ENCODE measurements around the gene BUD31. TPM values are rescaled to one million over a fixed set of nuclear protein-coding genes. Genes with fewer than 3 reads are reported as not detected.

The BUD31 gene
- total and polyA plus RNA-seq, 9 of the 15 experiments (the other 6 are each of a cell fraction or from before 2014, with no cell fraction given): 105 to 342 (median 247) TPM

DNA sequence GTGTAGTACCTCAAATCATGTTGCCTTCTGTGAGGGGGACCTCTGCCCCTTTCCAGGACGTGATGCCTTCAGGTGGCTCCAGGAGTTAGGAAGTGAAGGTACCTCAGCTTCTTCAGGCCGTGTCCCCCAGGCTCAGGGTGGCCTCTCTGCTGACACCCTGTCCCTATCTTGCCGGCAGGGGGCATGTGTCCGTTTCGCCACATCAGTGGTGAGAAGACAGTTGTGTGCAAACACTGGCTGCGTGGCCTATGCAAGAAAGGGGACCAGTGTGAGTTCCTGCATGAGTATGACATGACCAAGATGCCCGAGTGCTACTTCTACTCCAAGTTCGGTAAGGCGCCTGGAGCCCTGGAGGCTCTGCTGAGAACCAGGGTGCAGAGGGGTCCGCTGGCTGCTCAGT lies 39.2 kb downstream of the BUD31 start (continued):
- TF ChIP-seq, protein P1, sequence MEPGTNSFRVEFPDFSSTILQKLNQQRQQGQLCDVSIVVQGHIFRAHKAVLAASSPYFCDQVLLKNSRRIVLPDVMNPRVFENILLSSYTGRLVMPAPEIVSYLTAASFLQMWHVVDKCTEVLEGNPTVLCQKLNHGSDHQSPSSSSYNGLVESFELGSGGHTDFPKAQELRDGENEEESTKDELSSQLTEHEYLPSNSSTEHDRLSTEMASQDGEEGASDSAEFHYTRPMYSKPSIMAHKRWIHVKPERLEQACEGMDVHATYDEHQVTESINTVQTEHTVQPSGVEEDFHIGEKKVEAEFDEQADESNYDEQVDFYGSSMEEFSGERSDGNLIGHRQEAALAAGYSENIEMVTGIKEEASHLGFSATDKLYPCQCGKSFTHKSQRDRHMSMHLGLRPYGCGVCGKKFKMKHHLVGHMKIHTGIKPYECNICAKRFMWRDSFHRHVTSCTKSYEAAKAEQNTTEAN (CRISPR knock-in tag; IDR thresholded peaks at IDR 0.05): no peak
- TF ChIP-seq MBD2 (IDR thresholded peaks at IDR 0.05; ENCODE audit: borderline replicate concordance, low read depth) (no peak), TBL1XR1 (IDR thresholded peaks at IDR 0.05; ENCODE audit: low read length in 2 of 2) (no peak), ZNF140 (CRISPR knock-in tag; IDR thresholded peaks at IDR 0.05) (no peak), MAFK (IDR thresholded peaks at IDR 0.05; ENCODE audit: low read length) (no peak), ZNF444 (CRISPR knock-in tag; IDR thresholded peaks at IDR 0.05) (no peak), ZC3H4 (CRISPR knock-in tag; IDR thresholded peaks at IDR 0.05; ENCODE audit: borderline replicate concordance) (no peak), CHD1 (IDR thresholded peaks at IDR 0.05; ENCODE audit: low read length) (no peak), TRIM28 (IDR thresholded peaks at IDR 0.05) (no peak), RCOR1 (IDR thresholded peaks at IDR 0.05; ENCODE audit: borderline replicate concordance in 1 of 2, low read depth in 2 of 2, low read length in 2 of 2) (no peak)
- TF ChIP-seq, protein P2, sequence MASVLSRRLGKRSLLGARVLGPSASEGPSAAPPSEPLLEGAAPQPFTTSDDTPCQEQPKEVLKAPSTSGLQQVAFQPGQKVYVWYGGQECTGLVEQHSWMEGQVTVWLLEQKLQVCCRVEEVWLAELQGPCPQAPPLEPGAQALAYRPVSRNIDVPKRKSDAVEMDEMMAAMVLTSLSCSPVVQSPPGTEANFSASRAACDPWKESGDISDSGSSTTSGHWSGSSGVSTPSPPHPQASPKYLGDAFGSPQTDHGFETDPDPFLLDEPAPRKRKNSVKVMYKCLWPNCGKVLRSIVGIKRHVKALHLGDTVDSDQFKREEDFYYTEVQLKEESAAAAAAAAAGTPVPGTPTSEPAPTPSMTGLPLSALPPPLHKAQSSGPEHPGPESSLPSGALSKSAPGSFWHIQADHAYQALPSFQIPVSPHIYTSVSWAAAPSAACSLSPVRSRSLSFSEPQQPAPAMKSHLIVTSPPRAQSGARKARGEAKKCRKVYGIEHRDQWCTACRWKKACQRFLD (CRISPR knock-in tag; IDR thresholded peaks at IDR 0.05): no peak
- TF ChIP-seq, protein P3, sequence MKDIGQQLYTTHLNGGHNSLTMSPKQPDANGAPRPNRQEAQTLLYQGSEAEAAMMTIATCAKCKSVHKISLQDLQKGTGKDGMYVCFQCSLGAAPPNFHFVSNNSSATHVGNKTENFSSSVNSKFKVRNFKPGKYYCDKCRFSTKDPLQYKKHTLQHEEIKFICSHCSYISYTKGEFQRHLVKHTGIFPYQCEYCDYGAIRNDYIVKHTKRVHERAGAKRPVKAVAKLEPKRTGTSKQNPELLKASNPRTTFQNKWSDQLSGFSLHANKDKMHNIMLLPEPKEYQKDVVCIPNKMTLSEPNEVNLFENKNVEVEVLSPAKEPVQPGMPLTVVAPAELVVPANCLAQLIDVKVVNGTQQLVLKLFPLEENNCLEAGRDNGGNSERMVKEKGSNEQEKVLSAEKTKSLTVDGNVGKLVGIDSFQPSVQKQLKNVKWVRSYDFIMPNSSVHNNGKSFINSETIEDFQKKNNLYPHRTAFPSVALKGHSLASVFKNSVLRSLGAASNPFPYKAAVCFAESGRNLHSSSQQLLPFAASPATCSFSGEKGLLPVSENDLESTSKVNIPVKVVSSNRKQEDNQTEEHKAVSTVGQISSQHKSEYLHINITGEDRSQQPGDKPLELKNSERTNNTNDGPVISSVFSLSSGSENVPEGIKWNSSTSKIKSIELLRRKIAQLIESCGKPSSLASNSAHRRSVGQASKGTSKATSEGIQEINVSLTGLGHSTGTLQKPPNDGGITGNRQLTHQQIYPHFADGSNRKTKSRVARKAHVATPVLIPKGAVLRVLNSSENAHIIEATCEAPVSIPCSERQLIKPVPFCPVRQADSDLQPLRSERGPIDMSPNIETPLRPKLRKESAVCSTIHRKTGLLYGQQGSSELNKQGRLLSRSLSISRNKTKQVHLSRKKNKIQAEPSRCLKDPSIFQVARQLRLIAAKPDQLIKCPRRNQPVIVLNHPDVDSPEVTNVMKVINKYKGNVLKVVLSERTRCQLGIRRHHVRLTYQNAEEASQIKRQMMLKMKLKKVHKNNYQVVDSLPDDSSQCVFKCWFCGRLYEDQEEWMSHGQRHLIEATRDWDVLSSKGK (CRISPR knock-in tag; IDR thresholded peaks at IDR 0.05): no peak
- TF ChIP-seq, protein P4, sequence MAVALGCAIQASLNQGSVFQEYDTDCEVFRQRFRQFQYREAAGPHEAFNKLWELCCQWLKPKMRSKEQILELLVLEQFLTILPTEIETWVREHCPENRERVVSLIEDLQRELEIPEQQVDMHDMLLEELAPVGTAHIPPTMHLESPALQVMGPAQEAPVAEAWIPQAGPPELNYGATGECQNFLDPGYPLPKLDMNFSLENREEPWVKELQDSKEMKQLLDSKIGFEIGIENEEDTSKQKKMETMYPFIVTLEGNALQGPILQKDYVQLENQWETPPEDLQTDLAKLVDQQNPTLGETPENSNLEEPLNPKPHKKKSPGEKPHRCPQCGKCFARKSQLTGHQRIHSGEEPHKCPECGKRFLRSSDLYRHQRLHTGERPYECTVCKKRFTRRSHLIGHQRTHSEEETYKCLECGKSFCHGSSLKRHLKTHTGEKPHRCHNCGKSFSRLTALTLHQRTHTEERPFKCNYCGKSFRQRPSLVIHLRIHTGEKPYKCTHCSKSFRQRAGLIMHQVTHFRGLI (CRISPR knock-in tag; IDR thresholded peaks at IDR 0.05): no peak
- TF ChIP-seq, protein P5, sequence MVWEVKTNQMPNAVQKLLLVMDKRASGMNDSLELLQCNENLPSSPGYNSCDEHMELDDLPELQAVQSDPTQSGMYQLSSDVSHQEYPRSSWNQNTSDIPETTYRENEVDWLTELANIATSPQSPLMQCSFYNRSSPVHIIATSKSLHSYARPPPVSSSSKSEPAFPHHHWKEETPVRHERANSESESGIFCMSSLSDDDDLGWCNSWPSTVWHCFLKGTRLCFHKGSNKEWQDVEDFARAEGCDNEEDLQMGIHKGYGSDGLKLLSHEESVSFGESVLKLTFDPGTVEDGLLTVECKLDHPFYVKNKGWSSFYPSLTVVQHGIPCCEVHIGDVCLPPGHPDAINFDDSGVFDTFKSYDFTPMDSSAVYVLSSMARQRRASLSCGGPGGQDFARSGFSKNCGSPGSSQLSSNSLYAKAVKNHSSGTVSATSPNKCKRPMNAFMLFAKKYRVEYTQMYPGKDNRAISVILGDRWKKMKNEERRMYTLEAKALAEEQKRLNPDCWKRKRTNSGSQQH (CRISPR knock-in tag; IDR thresholded peaks at IDR 0.05): no peak
- TF ChIP-seq, protein P6, sequence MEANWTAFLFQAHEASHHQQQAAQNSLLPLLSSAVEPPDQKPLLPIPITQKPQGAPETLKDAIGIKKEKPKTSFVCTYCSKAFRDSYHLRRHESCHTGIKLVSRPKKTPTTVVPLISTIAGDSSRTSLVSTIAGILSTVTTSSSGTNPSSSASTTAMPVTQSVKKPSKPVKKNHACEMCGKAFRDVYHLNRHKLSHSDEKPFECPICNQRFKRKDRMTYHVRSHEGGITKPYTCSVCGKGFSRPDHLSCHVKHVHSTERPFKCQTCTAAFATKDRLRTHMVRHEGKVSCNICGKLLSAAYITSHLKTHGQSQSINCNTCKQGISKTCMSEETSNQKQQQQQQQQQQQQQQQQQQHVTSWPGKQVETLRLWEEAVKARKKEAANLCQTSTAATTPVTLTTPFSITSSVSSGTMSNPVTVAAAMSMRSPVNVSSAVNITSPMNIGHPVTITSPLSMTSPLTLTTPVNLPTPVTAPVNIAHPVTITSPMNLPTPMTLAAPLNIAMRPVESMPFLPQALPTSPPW (CRISPR knock-in tag; IDR thresholded peaks at IDR 0.05): no peak
- TF ChIP-seq, protein P7, sequence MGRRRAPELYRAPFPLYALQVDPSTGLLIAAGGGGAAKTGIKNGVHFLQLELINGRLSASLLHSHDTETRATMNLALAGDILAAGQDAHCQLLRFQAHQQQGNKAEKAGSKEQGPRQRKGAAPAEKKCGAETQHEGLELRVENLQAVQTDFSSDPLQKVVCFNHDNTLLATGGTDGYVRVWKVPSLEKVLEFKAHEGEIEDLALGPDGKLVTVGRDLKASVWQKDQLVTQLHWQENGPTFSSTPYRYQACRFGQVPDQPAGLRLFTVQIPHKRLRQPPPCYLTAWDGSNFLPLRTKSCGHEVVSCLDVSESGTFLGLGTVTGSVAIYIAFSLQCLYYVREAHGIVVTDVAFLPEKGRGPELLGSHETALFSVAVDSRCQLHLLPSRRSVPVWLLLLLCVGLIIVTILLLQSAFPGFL (CRISPR knock-in tag; IDR thresholded peaks at IDR 0.05): no peak
